Gastrocnemius medialis (tissue), 4 donors: ENCODE measurements around the gene PHF14. TPM values are rescaled to one million over a fixed set of nuclear protein-coding genes. Genes with fewer than 3 reads are reported as not detected.

Experiments used
- ATAC-seq, 2 donors: fragments of 150-250 bp; one replicate each; pipeline ENCODE4 v1.9.1; 2016
- DNase-seq, 2 donors: peaks; one replicate each; pipeline ENCODE4 v3.0.0-alpha.2; 2019
- H3K27ac ChIP-seq, 4 donors: fragments of 200-600 bp; sonication (generic); 1 replicate in 1 of 4; 2 replicates in 3 of 4; pipeline ENCODE4 v1.5.1; 2016 to 2018; ENCODE audit warnings: mild to moderate bottlenecking in 2 of 4, moderate library complexity in 1 of 4
- H3K27me3 ChIP-seq, 3 donors: fragments of 200-600 bp; sonication (generic) in 2 of 3; 1 replicate in 1 of 3; 2 replicates in 2 of 3; pipeline versions ENCODE4 v1.5.1 to v1.6.0; 2016 to 2019; ENCODE audit warnings: mild to moderate bottlenecking in 1 of 3, moderate library complexity in 1 of 3
- H3K36me3 ChIP-seq, 2 donors: fragments of 200-600 bp; sonication (generic) in 1 of 2; one replicate each; pipeline ENCODE4 v1.5.1; 2017 to 2018
- H3K4me1 ChIP-seq, 2 donors: fragments of 200-600 bp; sonication (generic) in 1 of 2; one replicate each; pipeline ENCODE4 v1.5.1; 2016 to 2017; ENCODE audit warnings: mild to moderate bottlenecking in 2 of 2
- H3K4me3 ChIP-seq, 4 donors: fragments of 200-600 bp; sonication (generic) in 3 of 4; 1 replicate in 1 of 4; 2 replicates in 3 of 4; pipeline ENCODE4 v1.5.1; 2016 to 2019; ENCODE audit warnings: mild to moderate bottlenecking in 2 of 4
- H3K9me3 ChIP-seq, 3 donors: fragments of 200-600 bp; sonication (generic) in 2 of 3; 1 replicate in 1 of 3; 2 replicates in 2 of 3; pipeline ENCODE4 v1.5.1; 2016 to 2019
- CTCF ChIP-seq, 5 experiments: fragments of 450-650 bp in 3 of 5; fragments of 200-600 bp in 2 of 5; sonication (generic) in 2 of 5; IDR thresholded peaks in 4 of 5; conservative IDR thresholded peaks in 1 of 5; 1 replicate in 4 of 5; 2 replicates in 1 of 5; pipeline ENCODE4 v1.5.1; 2016 to 2019; ENCODE audit warnings: antibody characterized with exemption in 5 of 5, mild to moderate bottlenecking in 3 of 5, moderate library complexity in 3 of 5
- POLR2A ChIP-seq, 2 donors: fragments of 450-650 bp; IDR thresholded peaks; one replicate each; pipeline ENCODE4 v1.6.1; 2017; ENCODE audit warnings: antibody characterized with exemption in 2 of 2, mild to moderate bottlenecking in 2 of 2, moderate library complexity in 2 of 2
- in situ Hi-C, 4 donors: fragments of 200-750 bp; cut with MboI; loops; one replicate each; pipeline versions ENCODE4 v1.15.0 to v1.8.0; 2017; ENCODE audit warnings: low sequenced_read_pairs in 4 of 4
- intact Hi-C: fragments of 100-400 bp; cut with DNase I; formaldehyde crosslinking; loops from one replicate; pipeline ENCODE4 v1.15.1; 2023; ENCODE audit warnings: low total_unique reads
- total RNA-seq, 4 donors: library from RNA; depleted of rRNA; stranded (reverse); fragments of >200 nt; gene quantifications; one replicate each; pipeline versions ENCODE4 v1.1.0 to v1.2.3, GENCODE V29; 2016

PHF14 gene
- total RNA-seq, 4 donors from 2014 or later = 8.9 to 24.7 (median 12.4) TPM

DNA sequence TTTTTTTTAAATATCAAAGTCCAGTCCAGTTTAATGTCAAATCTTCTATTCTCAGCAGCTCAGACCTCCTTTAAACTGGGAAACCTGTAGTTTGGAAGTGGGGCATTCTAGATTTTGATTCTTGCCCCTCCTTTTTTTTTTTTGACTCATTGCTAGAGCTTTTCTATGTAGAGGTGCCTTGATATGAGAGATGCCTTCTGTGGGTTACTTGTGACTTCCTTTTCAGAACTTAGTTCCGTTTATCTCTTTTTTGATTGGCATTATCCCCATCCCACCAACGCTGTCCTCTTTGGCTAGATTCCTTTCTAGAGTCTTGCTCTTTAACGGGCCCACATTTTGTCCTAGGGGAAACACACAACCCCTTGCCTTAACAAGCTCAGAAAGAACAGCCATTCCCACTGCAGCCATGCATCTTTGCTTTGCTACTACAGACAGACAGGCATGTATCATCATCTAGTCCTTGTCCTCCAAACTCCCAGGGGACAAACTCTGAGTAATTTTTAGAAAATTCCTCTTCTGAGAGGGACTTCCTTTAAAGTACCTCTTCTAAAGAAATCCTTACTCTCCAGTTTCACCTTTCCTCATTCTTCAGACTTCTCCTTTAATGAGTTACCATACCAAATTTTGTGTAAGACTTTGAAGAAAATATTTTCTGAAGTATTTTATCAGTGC is 153.6 kb downstream of the PHF14 start:
- no peak for DNase-seq
- intact Hi-C loops = no loop called here

GRCh38 chr7:11127988-11128387 is 154.3 kb downstream of the PHF14 start:
- no peaks in the 10 kb centered on the region for H3K9me3 ChIP-seq
- no peaks in the 10 kb centered on the region for H3K36me3 ChIP-seq
- ATAC-seq (no peak), DNase-seq (no peak)
- no peaks in the 10 kb centered on the region for H3K27me3 ChIP-seq
- intact Hi-C loops = no loop called here
- H3K4me1 ChIP-seq = peaks cover 8 to 10% of the 10 kb centered on the region in 2 donors
- in situ Hi-C loops = no loop called here
- H3K4me3 ChIP-seq = no peak overlapping the region
- TF ChIP-seq POLR2A (IDR thresholded peaks at IDR 0.05) = no peak
- no peak for TF ChIP-seq CTCF (IDR thresholded peaks at IDR 0.05 in 4 of 5, conservative IDR thresholded peaks at IDR 0.05 in 1 of 5)
- no peak overlapping the region for H3K27ac ChIP-seq

More for the DNA sequence above, 153.6 kb downstream of the PHF14 start:
- no peak for TF ChIP-seq CTCF (IDR thresholded peaks at IDR 0.05 in 4 of 5, conservative IDR thresholded peaks at IDR 0.05 in 1 of 5)
- no peak for TF ChIP-seq POLR2A (IDR thresholded peaks at IDR 0.05)
- in situ Hi-C loops = no loop called here
- Histone ChIP-seq H3K36me3 (no peaks in the 10 kb centered on the region), H3K27me3 (no peaks in the 10 kb centered on the region), H3K4me3 (no peak overlapping the region), H3K4me1 (peaks cover 8 to 10% of the 10 kb centered on the region in 2 donors), H3K27ac (no peak overlapping the region), H3K9me3 (no peaks in the 10 kb centered on the region)
- no peak for ATAC-seq

- Histone ChIP-seq H3K9me3 (no peaks in the 10 kb centered on the region), H3K4me1 (peaks cover 8 to 10% of the 10 kb centered on the region in 2 donors), H3K4me3 (no peak overlapping the region), H3K36me3 (no peaks in the 10 kb centered on the region), H3K27ac (no peak overlapping the region), H3K27me3 (no peaks in the 10 kb centered on the region)
- intact Hi-C loops (no loop called here), in situ Hi-C loops (no loop called here)
- ATAC-seq = no peak
- TF ChIP-seq CTCF (IDR thresholded peaks at IDR 0.05 in 4 of 5, conservative IDR thresholded peaks at IDR 0.05 in 1 of 5) = no peak
- TF ChIP-seq POLR2A (IDR thresholded peaks at IDR 0.05) = no peak
- no peak for DNase-seq
Observed at GRCh38 chr7:11128498-11128897, 154.8 kb downstream of the PHF14 start.

GRCh38 chr7:11130012-11130411 is 156.3 kb downstream of the PHF14 start:
- no peaks in the 10 kb centered on the region for H3K36me3 ChIP-seq
- TF ChIP-seq CTCF (IDR thresholded peaks at IDR 0.05 in 4 of 5, conservative IDR thresholded peaks at IDR 0.05 in 1 of 5) (no peak), POLR2A (IDR thresholded peaks at IDR 0.05) (no peak)
- H3K4me3 ChIP-seq = no peak overlapping the region
- H3K4me1 ChIP-seq = peaks cover 8 to 10% of the 10 kb centered on the region in 2 donors
- no peak overlapping the region for H3K27ac ChIP-seq
- no peaks in the 10 kb centered on the region for H3K27me3 ChIP-seq
- no peak for ATAC-seq
- no peak for DNase-seq
- no peaks in the 10 kb centered on the region for H3K9me3 ChIP-seq
- intact Hi-C loops (no loop called here), in situ Hi-C loops (no loop called here)

DNA sequence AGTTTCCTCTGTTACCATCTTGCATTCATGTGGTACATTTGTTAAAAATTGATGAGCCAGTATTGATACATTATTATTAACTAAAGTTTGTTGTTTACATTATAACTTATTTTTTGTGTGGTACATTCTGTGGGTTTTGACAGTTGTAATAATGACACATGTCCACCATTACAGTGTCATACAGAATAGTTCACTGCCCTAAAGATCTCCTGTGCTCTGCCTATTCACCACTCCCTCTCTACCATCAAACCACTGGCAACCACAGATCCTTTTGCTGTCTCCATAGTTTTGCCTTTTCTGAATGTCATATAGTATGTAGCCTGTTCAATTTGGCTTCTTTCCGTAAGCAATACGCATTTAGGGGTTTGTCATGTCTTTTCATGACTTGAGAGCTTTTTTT is 156.9 kb downstream of the PHF14 start:
- Histone ChIP-seq H3K36me3 (no peaks in the 10 kb centered on the region), H3K9me3 (no peaks in the 10 kb centered on the region), H3K4me1 (peaks cover 8 to 10% of the 10 kb centered on the region in 2 donors), H3K4me3 (no peak overlapping the region), H3K27ac (no peak overlapping the region), H3K27me3 (no peaks in the 10 kb centered on the region)
- in situ Hi-C loops = no loop called here
- ATAC-seq (no peak), DNase-seq (no peak)
- TF ChIP-seq POLR2A (IDR thresholded peaks at IDR 0.05) (no peak), CTCF (IDR thresholded peaks at IDR 0.05 in 4 of 5, conservative IDR thresholded peaks at IDR 0.05 in 1 of 5) (no peak)
- intact Hi-C loops = no loop called here
